Measurements from ENCODE around the gene BATF3.
"Not testable (repeated sequence)": the region's sequence is repeated elsewhere in the genome, so short reads cannot be mapped to it uniquely, and the experiment has no call there.

Gene BATF3

DNA sequence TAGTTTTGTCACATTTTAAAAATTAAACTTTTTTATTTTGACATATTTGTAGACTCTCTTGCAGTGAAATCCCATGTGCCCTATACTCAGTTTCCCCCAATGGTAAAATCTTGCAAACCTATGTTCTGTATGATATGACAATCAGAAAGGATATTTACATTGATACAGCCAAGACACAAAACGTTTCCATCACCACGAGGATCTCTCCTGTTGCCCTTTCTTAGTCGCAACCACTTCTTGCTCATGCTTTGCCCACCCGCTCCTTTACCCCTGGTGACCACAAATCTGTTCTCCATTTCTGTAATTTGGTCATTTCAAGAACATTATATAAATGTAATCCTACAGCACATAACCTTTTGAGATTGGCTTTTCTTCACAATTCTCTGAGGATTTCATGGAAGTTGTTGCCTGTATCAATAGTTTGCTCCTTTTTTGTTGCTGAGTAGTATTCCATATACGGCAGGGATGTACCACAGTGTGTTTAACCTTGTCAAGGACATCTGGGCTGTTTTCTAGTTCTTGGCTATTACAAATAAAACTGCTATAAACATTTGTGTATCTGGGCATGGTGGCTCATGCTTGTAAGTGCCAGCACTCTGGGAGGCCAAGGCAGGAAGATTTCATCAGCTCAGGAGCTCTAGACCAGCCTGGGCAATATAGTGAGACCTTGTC lies 14.0 kb upstream of the BATF3 start:
- TF ChIP-seq, protein P1, sequence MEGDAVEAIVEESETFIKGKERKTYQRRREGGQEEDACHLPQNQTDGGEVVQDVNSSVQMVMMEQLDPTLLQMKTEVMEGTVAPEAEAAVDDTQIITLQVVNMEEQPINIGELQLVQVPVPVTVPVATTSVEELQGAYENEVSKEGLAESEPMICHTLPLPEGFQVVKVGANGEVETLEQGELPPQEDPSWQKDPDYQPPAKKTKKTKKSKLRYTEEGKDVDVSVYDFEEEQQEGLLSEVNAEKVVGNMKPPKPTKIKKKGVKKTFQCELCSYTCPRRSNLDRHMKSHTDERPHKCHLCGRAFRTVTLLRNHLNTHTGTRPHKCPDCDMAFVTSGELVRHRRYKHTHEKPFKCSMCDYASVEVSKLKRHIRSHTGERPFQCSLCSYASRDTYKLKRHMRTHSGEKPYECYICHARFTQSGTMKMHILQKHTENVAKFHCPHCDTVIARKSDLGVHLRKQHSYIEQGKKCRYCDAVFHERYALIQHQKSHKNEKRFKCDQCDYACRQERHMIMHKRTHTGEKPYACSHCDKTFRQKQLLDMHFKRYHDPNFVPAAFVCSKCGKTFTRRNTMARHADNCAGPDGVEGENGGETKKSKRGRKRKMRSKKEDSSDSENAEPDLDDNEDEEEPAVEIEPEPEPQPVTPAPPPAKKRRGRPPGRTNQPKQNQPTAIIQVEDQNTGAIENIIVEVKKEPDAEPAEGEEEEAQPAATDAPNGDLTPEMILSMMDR (conservative IDR thresholded peaks at IDR 0.05): no peak
- TF ChIP-seq ZFX (IDR thresholded peaks at IDR 0.05): no peak

DNA sequence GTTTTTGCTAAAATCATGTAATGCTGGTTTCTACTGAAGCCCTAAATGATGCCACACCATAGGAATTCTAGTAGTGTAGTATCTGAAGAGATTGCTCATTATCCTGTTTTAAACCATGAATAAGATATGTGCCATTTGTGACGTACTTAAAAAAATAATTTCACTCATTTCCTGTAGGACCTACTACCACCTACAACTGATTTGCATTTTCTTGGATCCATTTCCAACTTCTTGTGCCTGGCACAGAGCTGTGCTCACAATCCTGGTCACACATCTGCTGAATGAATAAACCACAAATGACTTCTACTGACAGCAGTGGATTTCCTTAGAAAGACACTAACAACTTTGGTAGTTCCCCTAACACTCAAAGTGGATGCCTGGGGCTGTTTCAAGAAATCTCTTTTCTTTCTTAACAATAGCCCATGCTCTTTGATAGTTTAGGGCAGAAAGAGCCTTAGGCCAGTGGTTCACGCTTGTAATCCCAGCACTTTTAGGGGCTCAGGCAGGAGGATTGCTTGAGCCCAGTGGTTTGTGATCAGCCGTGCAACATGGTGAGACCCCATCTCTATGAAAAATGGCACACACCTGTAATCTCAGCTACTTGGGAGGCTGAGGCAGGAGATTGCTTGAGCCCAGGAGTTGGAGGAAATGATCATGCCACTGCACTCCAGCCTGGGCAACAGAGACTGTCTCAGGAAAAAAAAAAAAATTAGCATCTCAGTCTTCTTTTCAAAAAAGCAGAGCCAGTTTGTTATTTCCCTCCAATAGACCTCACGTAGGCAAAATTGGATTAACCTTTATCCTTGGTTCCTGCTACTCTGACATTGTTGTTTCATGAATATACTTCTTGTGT lies 13.0 kb upstream of the BATF3 start:
- no peak overlapping the region for H3K27ac ChIP-seq
- no peak for TF ChIP-seq ZFX (IDR thresholded peaks at IDR 0.05)
- TF ChIP-seq, protein P1 (conservative IDR thresholded peaks at IDR 0.05): no peak

More for the DNA sequence above, 14.0 kb upstream of the BATF3 start:
- no peak overlapping the region for H3K27ac ChIP-seq

GRCh38 chr1:212711974-212712373 lies 12.3 kb upstream of the BATF3 start:
- H3K27ac ChIP-seq: not testable (repeated sequence)

- H3K27ac ChIP-seq: no peak overlapping the region
- TF ChIP-seq, protein P1 (conservative IDR thresholded peaks at IDR 0.05): no peak
- no peak for TF ChIP-seq ZFX (IDR thresholded peaks at IDR 0.05)
Measured at GRCh38 chr1:212710566-212710965, 10.9 kb upstream of the BATF3 start.

DNA sequence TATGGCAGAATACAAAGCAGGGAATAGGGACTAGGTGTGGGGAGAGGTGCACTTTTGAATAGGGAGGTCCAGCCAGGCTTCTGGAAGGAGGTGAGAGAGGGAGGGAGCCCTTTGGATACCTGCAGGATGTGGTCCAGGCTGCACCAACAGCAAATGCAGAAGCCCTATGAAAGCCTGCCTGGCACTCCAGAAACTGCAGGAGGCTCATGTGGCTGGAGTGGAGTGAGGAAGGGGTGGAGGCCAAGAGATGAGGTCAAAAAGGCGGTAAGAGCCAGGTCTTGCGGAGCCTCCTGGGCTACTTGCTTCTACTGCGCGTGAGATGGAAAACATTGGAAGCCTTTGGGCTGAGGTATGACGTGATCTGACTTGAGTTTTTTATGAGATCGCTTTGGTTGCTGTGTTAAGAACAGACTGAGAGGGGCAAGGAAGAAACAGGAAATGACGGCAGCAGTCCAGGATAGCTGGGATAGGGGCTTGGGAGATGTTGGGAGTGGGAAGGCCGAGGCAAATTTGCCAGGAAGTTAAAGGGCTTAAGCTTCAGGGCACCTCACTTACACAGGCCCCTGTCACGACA lies 4.4 kb upstream of the BATF3 start:
- no peak overlapping the region for H3K27ac ChIP-seq
- TF ChIP-seq, protein P1 (conservative IDR thresholded peaks at IDR 0.05): no peak
- no peak for TF ChIP-seq ZFX (IDR thresholded peaks at IDR 0.05)

- no peak for TF ChIP-seq ZFX (IDR thresholded peaks at IDR 0.05)
- TF ChIP-seq, protein P1 (conservative IDR thresholded peaks at IDR 0.05): no peak
- no peak overlapping the region for H3K27ac ChIP-seq
Measured at GRCh38 chr1:212702672-212703071, 3.0 kb upstream of the BATF3 start.

DNA sequence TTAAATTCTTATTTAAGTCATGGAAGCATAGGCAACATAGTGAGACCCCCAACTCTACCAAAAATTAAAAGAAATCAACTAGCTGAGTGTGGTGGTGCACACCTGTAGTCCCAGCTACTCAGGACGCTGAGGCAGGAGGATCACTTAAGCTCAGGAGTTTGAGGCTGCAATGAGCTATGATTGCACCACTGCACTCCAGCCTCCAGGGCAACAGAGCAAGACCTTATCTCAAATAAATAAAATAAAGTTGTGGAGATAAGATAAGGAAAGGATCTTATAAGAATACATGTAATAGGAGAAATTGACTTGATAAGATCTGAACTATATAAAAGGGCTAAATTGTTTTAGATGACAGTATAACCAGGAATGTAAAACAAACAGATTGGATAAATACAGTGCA lies 2.3 kb upstream of the BATF3 start:
- no peak overlapping the region for H3K27ac ChIP-seq
- no peak for TF ChIP-seq ZFX (IDR thresholded peaks at IDR 0.05)
- TF ChIP-seq, protein P1 (conservative IDR thresholded peaks at IDR 0.05): no peak; the same call in 1 of the 2 replicates

All from C4-2B (cell line).